Measurements from ENCODE around the gene B3GLCT. TPM values are rescaled to one million over a fixed set of nuclear protein-coding genes. Genes with fewer than 3 reads are reported as not detected.
"Not testable (repeated sequence)": the region's sequence is repeated elsewhere in the genome, so short reads cannot be mapped to it uniquely, and the experiment has no call there.

B3GLCT gene
- polyA plus RNA-seq, 4 donors, result 18.5 to 41.8 (median 24.3) TPM

GRCh38 chr13:31334994-31335557, 135.3 kb downstream of the B3GLCT start:
- no peak for DNase-seq (ENCODE audit: low read depth in 4 of 4, low spot score in 3 of 4)

- not testable (repeated sequence) for DNase-seq (ENCODE audit: low read depth in 4 of 4, low spot score in 3 of 4)
Measured at GRCh38 chr13:31339616-31340015, 139.8 kb downstream of the B3GLCT start.

GRCh38 chr13:31340848-31341247, 141.1 kb downstream of the B3GLCT start:
- DNase-seq (ENCODE audit: low read depth in 4 of 4, low spot score in 3 of 4), result not testable (repeated sequence)

GRCh38 chr13:31346891-31347290, 147.1 kb downstream of the B3GLCT start:
- no peak for DNase-seq (ENCODE audit: low read depth in 4 of 4, low spot score in 3 of 4)

- no peak for DNase-seq (ENCODE audit: low read depth in 4 of 4, low spot score in 3 of 4)
Measured at GRCh38 chr13:31349156-31349555, 149.4 kb downstream of the B3GLCT start.

- DNase-seq (ENCODE audit: low read depth in 4 of 4, low spot score in 3 of 4), result no peak
Measured at GRCh38 chr13:31350560-31350959, 150.8 kb downstream of the B3GLCT start.

GRCh38 chr13:31351376-31351775, 151.6 kb downstream of the B3GLCT start:
- no peak for DNase-seq (ENCODE audit: low read depth in 4 of 4, low spot score in 3 of 4)

GRCh38 chr13:31352467-31352866, 152.7 kb downstream of the B3GLCT start:
- DNase-seq (ENCODE audit: low read depth in 4 of 4, low spot score in 3 of 4), result no peak

GRCh38 chr13:31355001-31355400, 155.2 kb downstream of the B3GLCT start:
- DNase-seq (ENCODE audit: low read depth in 4 of 4, low spot score in 3 of 4), result no peak

GRCh38 chr13:31356991-31357390, 157.2 kb downstream of the B3GLCT start:
- DNase-seq (ENCODE audit: low read depth in 4 of 4, low spot score in 3 of 4), result no peak

GRCh38 chr13:31357581-31357980, 157.8 kb downstream of the B3GLCT start:
- no peak for DNase-seq (ENCODE audit: low read depth in 4 of 4, low spot score in 3 of 4)

- DNase-seq (ENCODE audit: low read depth in 4 of 4, low spot score in 3 of 4), result no peak
Measured at GRCh38 chr13:31361673-31362072, 161.9 kb downstream of the B3GLCT start.

GRCh38 chr13:31365630-31366029, 165.9 kb downstream of the B3GLCT start:
- DNase-seq (ENCODE audit: low read depth in 4 of 4, low spot score in 3 of 4), result no peak

GRCh38 chr13:31367410-31367809, 167.6 kb downstream of the B3GLCT start:
- DNase-seq (ENCODE audit: low read depth in 4 of 4, low spot score in 3 of 4), result no peak

GRCh38 chr13:31369213-31369612, 169.4 kb downstream of the B3GLCT start:
- DNase-seq (ENCODE audit: low read depth in 4 of 4, low spot score in 3 of 4), result no peak

GRCh38 chr13:31372454-31372853, 172.7 kb downstream of the B3GLCT start:
- DNase-seq (ENCODE audit: low read depth in 4 of 4, low spot score in 3 of 4), result no peak

GRCh38 chr13:31374682-31375081, 174.9 kb downstream of the B3GLCT start:
- DNase-seq (ENCODE audit: low read depth in 4 of 4, low spot score in 3 of 4), result no peak

- DNase-seq (ENCODE audit: low read depth in 4 of 4, low spot score in 3 of 4), result no peak
Measured at GRCh38 chr13:31377946-31378345, 178.2 kb downstream of the B3GLCT start.

- no peak for DNase-seq (ENCODE audit: low read depth in 4 of 4, low spot score in 3 of 4)
Measured at GRCh38 chr13:31380715-31381114, 180.9 kb downstream of the B3GLCT start.

All from left renal pelvis (tissue), 4 donors.